ENCODE results near the gene FOXF1.

GRCh38 chr16:86464044-86464443 lies 46.3 kb upstream of the FOXF1 start:
- TF ChIP-seq RAD21 (CRISPR knock-in tag; IDR thresholded peaks at IDR 0.05) = no peak
- no peak for TF ChIP-seq CTCF (CRISPR knock-in tag; IDR thresholded peaks at IDR 0.05)
- TF ChIP-seq ZBTB10 (CRISPR knock-in tag; IDR thresholded peaks at IDR 0.05; ENCODE audit: borderline replicate concordance) = no peak

Measured in HepG2 (cell line).